GM12875 (cell line): Measurements from ENCODE around the gene UBE2I.
"Not testable (repeated sequence)": the region's sequence is repeated elsewhere in the genome, so short reads cannot be mapped to it uniquely, and the experiment has no call there.

Experiments
- H3K4me3 ChIP-seq: one replicate; pipeline ENCODE4 v1.5.1; 2011; ENCODE audit warnings: low read depth, low read length, control low read depth
- TF ChIP-seq, protein P1 (sequence below): IDR thresholded peaks from 2 replicates; pipeline ENCODE4 v1.5.1; 2011; ENCODE audit warnings: low read depth, mild to moderate bottlenecking, control low read depth, inconsistent platforms, low read length, moderate library complexity, borderline replicate concordance; ENCODE audit not compliant: insufficient read depth

Gene UBE2I

DNA sequence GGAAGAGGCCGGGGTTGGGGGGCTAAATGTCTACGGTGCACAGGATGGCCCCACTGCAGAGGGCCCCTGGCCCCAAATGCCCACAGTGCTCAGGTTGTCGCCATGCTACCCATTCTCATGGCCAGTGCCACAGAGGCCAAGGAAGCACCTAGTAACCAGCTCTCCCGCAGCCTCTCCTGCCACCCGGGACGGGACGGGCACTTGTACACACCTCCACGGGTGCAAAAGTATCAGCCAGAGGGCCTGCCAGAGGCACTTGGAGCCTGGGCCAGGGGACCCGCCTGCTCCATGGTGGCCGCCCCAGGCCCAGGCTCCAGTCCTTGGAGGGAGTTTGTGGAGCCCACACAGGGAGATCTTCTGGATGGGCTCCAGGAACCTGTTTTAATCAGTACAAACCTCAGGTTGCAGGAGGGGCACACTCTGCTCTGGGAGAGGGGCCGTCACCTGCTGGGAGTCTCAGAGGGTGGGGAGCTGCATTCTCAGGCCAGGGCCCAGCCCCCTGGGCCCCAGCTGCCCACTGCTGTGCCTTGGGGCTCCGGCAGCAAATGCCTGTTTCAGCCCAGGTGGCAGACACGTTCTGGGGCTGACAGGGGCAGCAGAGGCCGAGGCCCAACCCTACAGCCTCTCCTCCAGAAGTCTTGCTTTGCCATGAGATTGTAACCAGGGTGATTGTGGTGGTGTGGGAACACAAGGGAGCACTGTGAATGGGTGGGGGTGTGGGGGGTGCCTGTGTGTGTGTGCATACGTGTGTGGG lies 45.7 kb upstream of the UBE2I start:
- H3K4me3 ChIP-seq = no peak overlapping the region
- TF ChIP-seq, protein P1, sequence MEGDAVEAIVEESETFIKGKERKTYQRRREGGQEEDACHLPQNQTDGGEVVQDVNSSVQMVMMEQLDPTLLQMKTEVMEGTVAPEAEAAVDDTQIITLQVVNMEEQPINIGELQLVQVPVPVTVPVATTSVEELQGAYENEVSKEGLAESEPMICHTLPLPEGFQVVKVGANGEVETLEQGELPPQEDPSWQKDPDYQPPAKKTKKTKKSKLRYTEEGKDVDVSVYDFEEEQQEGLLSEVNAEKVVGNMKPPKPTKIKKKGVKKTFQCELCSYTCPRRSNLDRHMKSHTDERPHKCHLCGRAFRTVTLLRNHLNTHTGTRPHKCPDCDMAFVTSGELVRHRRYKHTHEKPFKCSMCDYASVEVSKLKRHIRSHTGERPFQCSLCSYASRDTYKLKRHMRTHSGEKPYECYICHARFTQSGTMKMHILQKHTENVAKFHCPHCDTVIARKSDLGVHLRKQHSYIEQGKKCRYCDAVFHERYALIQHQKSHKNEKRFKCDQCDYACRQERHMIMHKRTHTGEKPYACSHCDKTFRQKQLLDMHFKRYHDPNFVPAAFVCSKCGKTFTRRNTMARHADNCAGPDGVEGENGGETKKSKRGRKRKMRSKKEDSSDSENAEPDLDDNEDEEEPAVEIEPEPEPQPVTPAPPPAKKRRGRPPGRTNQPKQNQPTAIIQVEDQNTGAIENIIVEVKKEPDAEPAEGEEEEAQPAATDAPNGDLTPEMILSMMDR = no peak

DNA sequence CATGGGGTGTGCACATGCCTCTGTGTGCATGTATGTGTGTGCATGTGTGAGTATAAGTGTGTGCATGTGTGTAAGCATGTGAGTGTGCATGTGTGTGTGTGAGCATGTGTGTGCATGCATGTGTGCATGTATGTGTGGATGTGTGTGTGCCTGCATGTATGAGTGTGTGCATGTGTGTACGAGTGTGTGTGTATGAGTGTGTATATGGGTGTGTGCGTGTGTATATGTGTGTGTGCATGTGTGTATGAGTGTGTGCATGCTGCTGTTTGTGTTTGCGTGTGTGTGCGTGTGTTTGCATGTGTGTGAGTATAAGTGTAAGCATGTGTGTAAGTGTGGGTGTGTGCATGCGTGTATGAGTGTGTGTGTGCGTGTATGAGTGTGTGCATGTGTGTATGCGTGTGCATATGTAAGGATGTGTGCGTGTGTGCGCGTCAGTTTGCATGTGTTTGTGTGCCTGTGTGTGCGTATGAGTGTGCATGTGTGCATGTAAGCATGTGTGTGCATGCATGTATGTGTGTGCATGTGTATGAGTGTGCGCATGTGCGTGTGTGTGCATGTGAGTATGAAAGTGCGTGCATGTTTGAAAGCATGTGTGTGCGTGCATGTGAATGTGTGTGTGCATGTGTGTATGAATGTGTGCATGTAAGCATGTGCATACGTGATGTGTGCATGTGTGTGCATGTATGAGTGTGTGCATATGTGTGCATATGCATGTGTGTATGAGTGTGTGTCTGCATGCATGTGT lies 44.9 kb upstream of the UBE2I start:
- H3K4me3 ChIP-seq = no peak overlapping the region
- TF ChIP-seq, protein P1 = no peak

DNA sequence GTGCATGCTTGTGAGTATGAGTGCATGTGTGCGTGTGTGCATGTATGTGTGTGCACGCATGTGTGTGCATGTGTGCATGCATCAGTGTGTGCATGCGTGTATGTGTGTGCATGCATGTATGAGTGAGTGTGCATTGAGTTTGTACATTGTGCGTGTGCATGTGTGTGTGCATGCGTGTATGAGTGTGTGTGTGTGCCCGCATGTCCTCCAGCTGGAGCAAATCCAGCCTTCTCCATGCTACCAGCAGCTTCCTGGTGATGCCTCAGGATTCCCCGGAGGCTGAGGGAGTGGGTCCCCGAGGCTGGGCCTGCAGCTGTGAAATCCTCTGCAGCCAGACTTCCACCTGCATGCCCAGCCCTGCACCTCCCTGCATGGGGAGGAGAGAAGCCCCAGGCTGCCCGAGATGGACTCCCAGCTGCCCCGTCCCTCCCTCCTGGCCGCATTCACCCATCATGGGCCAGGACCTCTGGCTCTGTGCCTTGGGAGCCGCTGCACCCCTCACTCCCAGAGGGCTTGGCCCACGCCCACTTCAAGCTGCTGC lies 44.3 kb upstream of the UBE2I start:
- no peak overlapping the region for H3K4me3 ChIP-seq
- TF ChIP-seq, protein P1 = no peak

DNA sequence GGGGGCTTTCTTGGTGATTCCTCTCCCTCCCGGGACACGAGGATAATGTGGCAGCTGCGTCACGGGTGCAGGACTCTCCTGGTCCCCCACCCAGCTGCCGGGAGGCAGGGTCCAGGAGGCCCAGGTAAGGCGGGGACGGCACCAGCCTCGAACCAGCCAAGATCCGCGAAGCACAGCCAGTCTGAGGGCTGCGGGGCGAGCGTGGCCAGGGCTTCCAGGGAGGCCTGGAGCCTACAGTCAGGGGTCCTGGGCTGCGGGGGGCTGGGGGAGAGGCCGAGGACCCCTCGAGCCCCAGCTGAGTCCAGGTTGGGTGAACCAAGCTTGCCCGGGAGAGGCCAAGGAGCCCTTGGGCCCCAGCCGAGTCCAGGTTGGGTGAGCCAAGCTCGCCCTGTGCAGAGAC lies 43.6 kb upstream of the UBE2I start:
- TF ChIP-seq, protein P1 = no peak

DNA sequence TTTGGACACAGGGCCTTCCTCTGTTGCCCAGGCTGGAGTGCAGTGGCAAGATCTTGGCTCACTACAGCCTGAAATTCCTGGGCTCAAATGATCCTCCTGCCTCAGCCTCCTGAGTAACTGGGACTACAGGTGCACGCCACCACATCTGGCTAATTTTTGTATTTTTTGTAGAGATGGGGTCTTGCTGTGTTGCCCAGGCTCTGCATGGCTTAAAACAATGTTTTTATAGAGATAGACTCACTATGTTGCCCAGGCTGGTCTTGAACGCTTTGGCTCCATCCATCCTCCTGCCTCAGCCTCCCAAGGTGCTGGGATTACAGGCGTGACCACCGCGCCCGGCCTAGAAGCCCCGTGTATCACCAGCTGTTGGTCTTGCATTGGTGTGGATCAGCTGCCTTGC lies 40.0 kb upstream of the UBE2I start:
- not testable (repeated sequence) for H3K4me3 ChIP-seq

More for the DNA sequence above, 43.6 kb upstream of the UBE2I start:
- no peak overlapping the region for H3K4me3 ChIP-seq

DNA sequence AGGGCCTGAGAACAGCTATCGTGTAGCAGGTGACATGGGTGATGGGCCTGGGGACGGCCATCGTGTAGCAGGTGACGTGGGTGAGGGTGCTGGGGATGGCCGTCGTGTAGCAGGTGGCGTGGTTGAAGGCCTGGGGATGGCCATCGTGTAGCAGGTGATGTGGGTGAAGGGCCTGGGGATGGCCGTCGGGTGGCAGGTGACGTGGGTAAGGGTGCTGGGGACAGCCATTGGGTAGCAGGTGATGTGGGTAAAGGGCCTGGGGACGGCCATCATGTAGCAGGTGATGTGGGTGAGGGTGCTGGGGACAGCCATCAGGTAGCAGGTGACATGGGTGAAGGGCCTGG lies 38.1 kb upstream of the UBE2I start:
- no peak overlapping the region for H3K4me3 ChIP-seq
- TF ChIP-seq, protein P1 = no peak

DNA sequence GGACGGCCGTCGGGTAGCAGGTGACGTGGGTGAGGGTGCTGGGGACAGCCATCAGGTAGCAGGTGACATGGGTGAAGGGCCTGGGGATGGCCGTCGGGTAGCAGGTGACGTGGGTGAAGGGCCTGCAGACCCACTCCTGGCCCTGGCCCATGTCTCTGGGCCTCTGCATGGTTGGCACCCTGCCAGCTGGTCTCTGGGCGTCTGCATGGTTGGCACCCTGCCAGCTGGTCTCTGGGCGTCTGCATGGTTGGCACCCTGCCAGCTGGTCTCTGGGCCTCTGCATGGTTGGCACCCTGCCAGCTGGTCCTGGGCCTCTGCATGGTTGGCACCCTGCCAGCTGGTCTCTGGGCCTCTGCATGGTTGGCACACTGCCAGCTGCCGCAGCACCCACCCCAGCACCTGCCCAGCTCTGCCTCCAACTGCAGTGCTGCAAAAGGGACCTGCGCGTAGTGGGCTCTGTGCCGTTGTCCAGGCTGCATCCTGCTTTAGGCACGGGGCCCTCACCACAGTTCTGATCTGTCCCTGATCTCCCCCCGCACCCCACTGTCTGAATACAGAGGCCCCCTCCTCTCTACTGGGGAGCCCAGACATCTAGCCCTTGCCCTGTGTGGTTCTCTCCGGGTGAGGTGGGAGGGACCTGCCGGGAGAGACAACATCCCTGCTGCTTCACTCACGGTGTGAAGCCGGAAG lies 37.6 kb upstream of the UBE2I start:
- not testable (repeated sequence) for H3K4me3 ChIP-seq
